ENCODE measurements around the gene GALK2.

DNA sequence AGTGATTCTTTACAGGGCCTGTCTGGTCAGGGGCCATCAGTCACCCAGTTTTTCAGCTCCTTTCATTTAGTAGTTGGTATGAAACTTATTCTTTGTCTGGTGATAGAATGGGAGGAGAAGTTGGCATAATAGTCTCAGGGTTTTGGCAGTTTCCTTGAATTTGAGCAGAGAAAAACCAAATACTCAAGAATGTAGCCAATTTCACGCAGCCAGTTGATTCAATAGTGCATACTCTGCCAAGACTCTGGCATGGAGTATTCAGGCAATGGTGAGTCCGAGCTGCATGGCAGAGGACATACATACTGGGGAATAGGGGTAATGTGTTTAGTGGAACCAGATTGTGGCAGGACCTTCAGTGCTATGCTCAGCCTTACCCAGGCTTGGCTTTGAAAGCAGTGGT is 118.3 kb downstream of the GALK2 start:
- TF ChIP-seq CTCF (IDR thresholded peaks at IDR 0.05) = no peak
- no peak for TF ChIP-seq POLR2A (IDR thresholded peaks at IDR 0.05)

Measured in right lobe of liver (tissue), 4 donors.